KMS-11 (cell line): Measurements from ENCODE around the gene CST5.

ENCODE experiments used
- H2AFZ ChIP-seq: fragments of 200-600 bp; sonication (generic); 2 replicates; pipeline ENCODE4 v1.6.1; 2016; ENCODE audit warnings: antibody characterized with exemption, mixed run types, low read depth
- H3K27ac ChIP-seq: fragments of 200-600 bp; sonication (generic); 2 replicates; pipeline ENCODE4 v1.6.1; 2016; ENCODE audit warnings: mild to moderate bottlenecking, mixed run types
- H3K27me3 ChIP-seq: fragments of 200-600 bp; sonication (generic); 2 replicates; pipeline ENCODE4 v1.6.1; 2017; ENCODE audit warnings: mild to moderate bottlenecking, low read depth, mixed run types, moderate library complexity; ENCODE audit not compliant: insufficient read depth
- H3K36me3 ChIP-seq: fragments of 200-600 bp; sonication (generic); 2 replicates; pipeline ENCODE4 v1.6.1; 2017; ENCODE audit warnings: mild to moderate bottlenecking, mixed run types; ENCODE audit not compliant: insufficient read depth
- H3K4me1 ChIP-seq: fragments of 200-600 bp; sonication (generic); 2 replicates; pipeline ENCODE4 v1.6.1; 2016; ENCODE audit warnings: mild to moderate bottlenecking, low read depth, mixed run types; ENCODE audit not compliant: poor library complexity, severe bottlenecking
- H3K4me2 ChIP-seq: fragments of 200-600 bp; sonication (generic); 2 replicates; pipeline ENCODE4 v1.7.0; 2016; ENCODE audit warnings: mild to moderate bottlenecking, mixed run types
- H3K4me3 ChIP-seq: fragments of 200-600 bp; sonication (generic); IDR thresholded peaks from 2 replicates; pipeline ENCODE4 v1.6.1; 2017; ENCODE audit warnings: low read depth, low read length, mixed read lengths; ENCODE audit not compliant: insufficient read depth
- H3K79me2 ChIP-seq: fragments of 200-600 bp; sonication (generic); 2 replicates; pipeline ENCODE4 v1.6.1; 2016; ENCODE audit warnings: low read depth, mixed run types; ENCODE audit not compliant: insufficient read depth
- H3K9ac ChIP-seq: fragments of 200-600 bp; sonication (generic); 2 replicates; pipeline ENCODE4 v1.6.1; 2016; ENCODE audit warnings: mild to moderate bottlenecking, mixed run types
- H4K20me1 ChIP-seq: fragments of 200-600 bp; sonication (generic); 2 replicates; pipeline ENCODE4 v1.6.1; 2016; ENCODE audit warnings: mild to moderate bottlenecking, mixed run types; ENCODE audit not compliant: insufficient read depth
- CTCF ChIP-seq: fragments of 200-600 bp; sonication (generic); conservative IDR thresholded peaks from 2 replicates; pipeline ENCODE4 v1.6.1; 2017; ENCODE audit warnings: low read depth, mild to moderate bottlenecking, antibody characterized with exemption, low read length, moderate library complexity, mixed read lengths

Gene CST5

DNA sequence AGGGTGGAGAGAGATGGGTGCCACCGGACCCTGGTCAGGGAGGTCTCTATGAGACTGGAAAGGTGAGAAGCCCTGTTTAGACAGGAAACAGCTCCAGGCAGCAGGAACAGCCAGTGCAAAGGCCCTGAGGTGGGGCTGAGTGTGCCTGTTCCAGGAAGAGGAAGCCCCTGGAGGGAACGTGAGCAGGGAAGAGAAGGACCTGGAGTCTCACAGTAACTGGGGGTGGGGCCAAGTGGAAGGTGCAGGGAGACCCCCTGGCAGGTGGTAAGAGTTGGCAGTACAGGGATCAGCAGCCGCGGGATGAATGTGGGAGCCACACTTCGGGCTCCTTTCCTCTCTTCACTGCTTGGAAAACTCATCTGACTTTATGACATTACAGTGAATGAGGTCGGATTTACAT is 43.8 kb upstream of the CST5 start:
- Histone ChIP-seq H3K36me3 (no peaks in the 10 kb centered on the region), H3K4me1 (no peaks in the 10 kb centered on the region), H3K4me3 (no peak overlapping the region), H3K9ac (no peak overlapping the region), H4K20me1 (no peaks in the 10 kb centered on the region), H3K4me2 (no peak overlapping the region), H3K27ac (no peak overlapping the region), H3K79me2 (no peaks in the 10 kb centered on the region), H3K27me3 (no peaks in the 10 kb centered on the region), H2AFZ (no peak overlapping the region)
- no peak for TF ChIP-seq CTCF

DNA sequence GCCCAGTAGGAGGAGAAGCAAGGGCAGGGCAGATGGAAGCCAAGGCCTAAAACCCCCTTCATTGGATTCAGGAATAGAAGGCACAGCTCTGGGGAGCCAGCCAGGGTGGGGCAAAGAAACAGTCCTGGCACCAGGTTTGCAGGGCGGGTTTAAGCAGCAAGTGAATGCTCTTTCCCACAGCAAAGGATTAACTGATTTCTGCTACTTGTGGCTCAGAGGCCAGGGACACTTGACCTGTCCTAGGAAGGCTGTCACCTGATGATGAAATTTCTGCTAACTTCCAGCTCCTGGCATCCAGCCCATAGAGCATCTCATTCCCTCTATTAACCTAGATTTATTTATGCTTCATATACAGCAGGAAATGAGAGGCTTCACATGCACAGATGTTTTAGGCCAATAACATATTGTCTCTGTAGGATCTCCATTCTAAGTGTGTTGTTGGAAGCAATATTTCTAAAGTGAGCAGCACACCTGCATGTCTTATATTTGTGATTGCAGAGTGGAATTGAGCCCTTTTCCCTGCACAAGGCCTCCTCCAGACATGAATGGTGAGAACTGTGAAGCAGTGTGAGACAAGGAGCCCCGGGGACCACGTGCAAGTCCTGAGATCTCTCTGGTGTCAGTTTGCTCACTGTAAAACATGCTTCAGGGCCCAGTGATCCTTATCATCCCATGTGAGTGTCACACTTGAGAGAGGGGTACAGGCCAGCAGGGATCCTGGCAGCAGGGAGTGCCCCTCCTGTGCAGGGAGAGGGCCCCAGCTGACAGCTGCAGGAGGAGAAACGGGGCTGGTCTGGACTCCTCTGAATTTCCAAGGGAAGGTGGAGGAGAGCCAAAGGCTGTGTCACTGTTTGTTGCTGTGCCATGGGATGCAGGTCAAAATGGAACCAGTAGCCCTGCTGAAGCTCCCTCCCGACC is 41.1 kb upstream of the CST5 start:
- H3K79me2 ChIP-seq = no peaks in the 10 kb centered on the region
- H3K4me3 ChIP-seq = no peak overlapping the region
- no peak overlapping the region for H3K4me2 ChIP-seq
- no peaks in the 10 kb centered on the region for H3K4me1 ChIP-seq
- H3K36me3 ChIP-seq = no peaks in the 10 kb centered on the region
- no peak overlapping the region for H2AFZ ChIP-seq
- no peaks in the 10 kb centered on the region for H4K20me1 ChIP-seq
- H3K9ac ChIP-seq = no peak overlapping the region
- no peak for TF ChIP-seq CTCF
- no peak overlapping the region for H3K27ac ChIP-seq
- H3K27me3 ChIP-seq = no peaks in the 10 kb centered on the region

- no peak overlapping the region for H3K4me3 ChIP-seq
- no peaks in the 10 kb centered on the region for H3K4me1 ChIP-seq
- no peak overlapping the region for H3K9ac ChIP-seq
- H2AFZ ChIP-seq = no peak overlapping the region
- no peaks in the 10 kb centered on the region for H3K79me2 ChIP-seq
- H3K36me3 ChIP-seq = no peaks in the 10 kb centered on the region
- H4K20me1 ChIP-seq = no peaks in the 10 kb centered on the region
- no peak overlapping the region for H3K27ac ChIP-seq
- TF ChIP-seq CTCF = no peak
- no peak overlapping the region for H3K4me2 ChIP-seq
- no peaks in the 10 kb centered on the region for H3K27me3 ChIP-seq
These were observed 39.3 kb upstream of the CST5 start for GRCh38 chr20:23918896-23919295.

DNA sequence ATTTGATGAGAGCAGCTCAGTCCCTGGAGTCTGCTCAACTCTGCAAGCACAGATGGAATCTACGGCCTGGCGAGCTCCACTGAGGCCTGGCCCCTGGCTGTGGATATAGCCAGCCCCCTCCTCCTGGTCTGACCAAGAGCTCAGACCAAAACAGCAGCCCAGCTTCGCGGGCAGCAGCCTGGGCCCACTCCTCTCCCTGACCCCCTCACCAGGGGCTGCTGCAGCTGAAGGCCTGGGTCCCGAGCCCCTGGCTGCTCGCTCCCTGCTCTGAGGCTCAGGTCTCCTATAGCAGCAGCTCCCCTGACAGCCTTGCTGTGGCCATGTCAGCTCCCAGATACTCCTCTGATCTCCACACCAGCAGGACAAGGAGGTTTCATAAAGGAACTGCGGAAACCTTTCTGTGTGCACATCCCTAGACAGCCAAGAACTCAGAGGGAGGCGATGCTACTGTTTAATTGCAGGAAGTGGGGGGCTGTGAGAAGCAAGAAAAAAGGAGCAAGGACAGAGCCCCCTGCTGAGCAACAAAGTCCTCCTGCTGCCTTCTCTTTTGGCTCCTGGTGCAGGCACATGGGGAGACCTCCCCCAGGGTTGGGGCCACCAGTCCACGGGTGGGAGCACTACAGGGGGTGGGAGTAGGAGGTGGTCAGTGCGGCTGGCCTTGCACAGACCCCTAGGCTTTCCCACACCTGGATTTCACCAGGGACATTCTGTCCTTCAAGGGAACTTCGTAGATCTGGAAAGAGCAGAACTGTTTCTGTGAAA is 38.7 kb upstream of the CST5 start:
- Histone ChIP-seq H3K27me3 (no peaks in the 10 kb centered on the region), H3K9ac (no peak overlapping the region), H3K79me2 (no peaks in the 10 kb centered on the region), H2AFZ (no peak overlapping the region), H3K4me3 (no peak overlapping the region), H3K27ac (no peak overlapping the region), H3K4me1 (no peaks in the 10 kb centered on the region), H3K4me2 (no peak overlapping the region), H3K36me3 (no peaks in the 10 kb centered on the region), H4K20me1 (no peaks in the 10 kb centered on the region)
- TF ChIP-seq CTCF = no peak
